Astrocyte of the spinal cord (primary cell): ENCODE data around the gene AKT1.

ENCODE experiments used
- DNase-seq: peaks from one replicate; pipeline ENCODE4 v3.0.0; 2011; ENCODE audit warnings: low read depth, low spot score
- H3K4me3 ChIP-seq: 2 replicates; pipeline ENCODE4 v1.5.1; 2011; ENCODE audit warnings: low read depth, mild to moderate bottlenecking, low read length, moderate library complexity
- CTCF ChIP-seq: IDR thresholded peaks from 2 replicates; pipeline ENCODE4 v1.5.1; 2012; ENCODE audit warnings: low read depth, mild to moderate bottlenecking, low read length, inconsistent platforms
- in situ Hi-C: cut with HindIII; loops from 2 replicates; pipeline ENCODE4 v1.10.0; 2017; ENCODE audit warnings: low sequenced_read_pairs

AKT1 gene

GRCh38 chr14:104765517-104765916 is 30.0 kb downstream of the AKT1 start:
- no peak for DNase-seq
- in situ Hi-C loops = no loop called here
- no peak overlapping the region for H3K4me3 ChIP-seq
- no peak for TF ChIP-seq CTCF

- no peak for DNase-seq
- no peak for TF ChIP-seq CTCF
- H3K4me3 ChIP-seq = no peak overlapping the region
- in situ Hi-C loops = no loop called here
Observed at GRCh38 chr14:104758981-104759969, 36.3 kb downstream of the AKT1 start.

GRCh38 chr14:104757681-104758392 is 37.7 kb downstream of the AKT1 start:
- no peak for DNase-seq
- no peak for TF ChIP-seq CTCF
- no peak overlapping the region for H3K4me3 ChIP-seq
- in situ Hi-C loops = no loop called here

GRCh38 chr14:104757238-104757585 is 38.3 kb downstream of the AKT1 start:
- no peak overlapping the region for H3K4me3 ChIP-seq
- DNase-seq = no peak
- TF ChIP-seq CTCF = no peak
- in situ Hi-C loops = no loop called here

GRCh38 chr14:104756477-104757237 is 38.9 kb downstream of the AKT1 start:
- no peak overlapping the region for H3K4me3 ChIP-seq
- in situ Hi-C loops = no loop called here
- TF ChIP-seq CTCF = no peak
- no peak for DNase-seq

- DNase-seq = no peak
- no peak for TF ChIP-seq CTCF
- in situ Hi-C loops = no loop called here
- no peak overlapping the region for H3K4me3 ChIP-seq
Observed at GRCh38 chr14:104755621-104756020, 39.9 kb downstream of the AKT1 start.
